Measurements from ENCODE around the gene ZDHHC14.

ZDHHC14 gene

DNA sequence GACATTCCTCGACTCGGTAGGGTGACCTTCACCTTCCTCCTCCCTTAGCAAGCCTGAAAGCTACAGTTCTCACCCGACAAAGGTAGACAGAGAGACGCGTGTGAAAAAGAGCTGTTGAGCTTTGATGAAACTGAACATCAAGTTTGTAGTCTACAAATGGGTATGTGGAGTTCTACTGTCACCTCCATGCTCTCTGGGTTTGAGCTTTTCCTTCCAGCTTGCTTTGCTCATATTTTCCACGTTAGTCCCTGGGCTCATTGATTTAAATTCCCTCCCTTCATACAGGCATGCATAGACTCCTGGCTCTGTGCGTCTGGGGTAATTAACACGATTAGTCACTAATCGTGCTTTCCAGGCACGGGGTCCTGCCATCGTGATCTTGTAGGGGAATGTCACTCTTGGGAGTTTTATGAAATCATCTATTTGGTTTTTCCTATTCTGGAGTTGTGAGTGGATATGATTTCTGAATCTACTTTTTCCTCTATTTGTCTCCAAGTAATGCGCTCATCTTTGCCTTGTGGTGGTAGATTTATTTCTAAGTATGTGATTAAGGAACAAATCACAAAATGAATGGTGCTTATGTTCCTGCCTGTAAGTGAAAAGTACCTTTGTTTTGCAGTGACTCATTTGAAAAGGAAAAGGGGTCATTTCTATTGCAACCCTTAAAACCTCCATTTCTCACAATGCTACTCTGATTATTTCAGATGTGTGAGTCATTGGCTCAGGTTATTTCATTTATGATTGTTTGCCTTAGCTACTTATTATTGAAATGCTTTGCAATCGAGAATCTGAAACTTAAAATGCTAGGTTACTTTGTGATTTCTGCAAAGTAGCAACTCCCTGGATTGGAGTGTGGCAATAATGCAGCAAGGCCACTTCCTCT is 154.6 kb downstream of the ZDHHC14 start:
- Histone ChIP-seq H3K4me3 (ENCODE audit: low read depth, low read length) (no peak overlapping the region), H3K27me3 (ENCODE audit: insufficient read depth, low read depth, severe bottlenecking) (no peaks in the 10 kb centered on the region), H3K9me3 (ENCODE audit: severe bottlenecking) (no peaks in the 10 kb centered on the region), H3K27ac (no peak overlapping the region), H3K36me3 (no peaks in the 10 kb centered on the region)
- DNase-seq = no peak
- TF ChIP-seq, protein P1, sequence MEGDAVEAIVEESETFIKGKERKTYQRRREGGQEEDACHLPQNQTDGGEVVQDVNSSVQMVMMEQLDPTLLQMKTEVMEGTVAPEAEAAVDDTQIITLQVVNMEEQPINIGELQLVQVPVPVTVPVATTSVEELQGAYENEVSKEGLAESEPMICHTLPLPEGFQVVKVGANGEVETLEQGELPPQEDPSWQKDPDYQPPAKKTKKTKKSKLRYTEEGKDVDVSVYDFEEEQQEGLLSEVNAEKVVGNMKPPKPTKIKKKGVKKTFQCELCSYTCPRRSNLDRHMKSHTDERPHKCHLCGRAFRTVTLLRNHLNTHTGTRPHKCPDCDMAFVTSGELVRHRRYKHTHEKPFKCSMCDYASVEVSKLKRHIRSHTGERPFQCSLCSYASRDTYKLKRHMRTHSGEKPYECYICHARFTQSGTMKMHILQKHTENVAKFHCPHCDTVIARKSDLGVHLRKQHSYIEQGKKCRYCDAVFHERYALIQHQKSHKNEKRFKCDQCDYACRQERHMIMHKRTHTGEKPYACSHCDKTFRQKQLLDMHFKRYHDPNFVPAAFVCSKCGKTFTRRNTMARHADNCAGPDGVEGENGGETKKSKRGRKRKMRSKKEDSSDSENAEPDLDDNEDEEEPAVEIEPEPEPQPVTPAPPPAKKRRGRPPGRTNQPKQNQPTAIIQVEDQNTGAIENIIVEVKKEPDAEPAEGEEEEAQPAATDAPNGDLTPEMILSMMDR (IDR thresholded peaks at IDR 0.05; ENCODE audit: low read depth, low read length) = no peak

- Histone ChIP-seq H3K4me3 (ENCODE audit: low read depth, low read length) (no peak overlapping the region), H3K36me3 (no peaks in the 10 kb centered on the region), H3K9me3 (ENCODE audit: severe bottlenecking) (no peaks in the 10 kb centered on the region), H3K27me3 (ENCODE audit: insufficient read depth, low read depth, severe bottlenecking) (no peaks in the 10 kb centered on the region), H3K27ac (no peak overlapping the region)
- TF ChIP-seq, protein P1 (IDR thresholded peaks at IDR 0.05; ENCODE audit: low read depth, low read length) = no peak
- no peak for DNase-seq
These were observed 155.2 kb downstream of the ZDHHC14 start for GRCh38 chr6:157536223-157536545.

- no peaks in the 10 kb centered on the region for H3K27me3 ChIP-seq (ENCODE audit: insufficient read depth, low read depth, severe bottlenecking)
- no peak overlapping the region for H3K4me3 ChIP-seq (ENCODE audit: low read depth, low read length)
- no peak overlapping the region for H3K27ac ChIP-seq
- H3K36me3 ChIP-seq = no peaks in the 10 kb centered on the region
- no peak for DNase-seq
- TF ChIP-seq, protein P1 (IDR thresholded peaks at IDR 0.05; ENCODE audit: low read depth, low read length) = no peak
- no peaks in the 10 kb centered on the region for H3K9me3 ChIP-seq (ENCODE audit: severe bottlenecking)
These were observed 156.6 kb downstream of the ZDHHC14 start for GRCh38 chr6:157537556-157537955.

GRCh38 chr6:157538168-157538567 is 157.2 kb downstream of the ZDHHC14 start:
- Histone ChIP-seq H3K27ac (no peak overlapping the region), H3K36me3 (no peaks in the 10 kb centered on the region; the same call in 1 of the 2 replicates), H3K4me3 (ENCODE audit: low read depth, low read length) (no peak overlapping the region), H3K9me3 (ENCODE audit: severe bottlenecking) (no peaks in the 10 kb centered on the region), H3K27me3 (ENCODE audit: insufficient read depth, low read depth, severe bottlenecking) (no peaks in the 10 kb centered on the region)
- TF ChIP-seq, protein P1 (IDR thresholded peaks at IDR 0.05; ENCODE audit: low read depth, low read length) = no peak
- DNase-seq = no peak

- TF ChIP-seq, protein P1 (IDR thresholded peaks at IDR 0.05; ENCODE audit: low read depth, low read length) = no peak
- DNase-seq = no peak
- H3K4me3 ChIP-seq (ENCODE audit: low read depth, low read length) = no peak overlapping the region
- H3K36me3 ChIP-seq = no peaks in the 10 kb centered on the region; the same call in 1 of the 2 replicates
- no peaks in the 10 kb centered on the region for H3K9me3 ChIP-seq (ENCODE audit: severe bottlenecking)
- no peak overlapping the region for H3K27ac ChIP-seq
- H3K27me3 ChIP-seq (ENCODE audit: insufficient read depth, low read depth, severe bottlenecking) = no peaks in the 10 kb centered on the region
These were observed 157.7 kb downstream of the ZDHHC14 start for GRCh38 chr6:157538698-157539097.
